OCI-LY7 (cell line): Measurements from ENCODE around the gene BGLAP.

Experiments
- EZH2phosphoT487 ChIP-seq: fragments of 200-600 bp; sonication (generic); IDR thresholded peaks from 2 replicates; pipeline ENCODE4 v1.6.1; 2018; ENCODE audit warnings: low read depth, borderline replicate concordance, mild to moderate bottlenecking, mixed run types, antibody characterized with exemption, low read length, moderate library complexity, mixed read lengths
- TF ChIP-seq, protein P1 (sequence below): fragments of 200-600 bp; sonication (generic); conservative IDR thresholded peaks from 2 replicates; pipeline ENCODE4 v1.5.1; 2014; ENCODE audit warnings: mild to moderate bottlenecking, antibody characterized with exemption, low read length, moderate library complexity, mixed read lengths

- TF ChIP-seq, protein P1, sequence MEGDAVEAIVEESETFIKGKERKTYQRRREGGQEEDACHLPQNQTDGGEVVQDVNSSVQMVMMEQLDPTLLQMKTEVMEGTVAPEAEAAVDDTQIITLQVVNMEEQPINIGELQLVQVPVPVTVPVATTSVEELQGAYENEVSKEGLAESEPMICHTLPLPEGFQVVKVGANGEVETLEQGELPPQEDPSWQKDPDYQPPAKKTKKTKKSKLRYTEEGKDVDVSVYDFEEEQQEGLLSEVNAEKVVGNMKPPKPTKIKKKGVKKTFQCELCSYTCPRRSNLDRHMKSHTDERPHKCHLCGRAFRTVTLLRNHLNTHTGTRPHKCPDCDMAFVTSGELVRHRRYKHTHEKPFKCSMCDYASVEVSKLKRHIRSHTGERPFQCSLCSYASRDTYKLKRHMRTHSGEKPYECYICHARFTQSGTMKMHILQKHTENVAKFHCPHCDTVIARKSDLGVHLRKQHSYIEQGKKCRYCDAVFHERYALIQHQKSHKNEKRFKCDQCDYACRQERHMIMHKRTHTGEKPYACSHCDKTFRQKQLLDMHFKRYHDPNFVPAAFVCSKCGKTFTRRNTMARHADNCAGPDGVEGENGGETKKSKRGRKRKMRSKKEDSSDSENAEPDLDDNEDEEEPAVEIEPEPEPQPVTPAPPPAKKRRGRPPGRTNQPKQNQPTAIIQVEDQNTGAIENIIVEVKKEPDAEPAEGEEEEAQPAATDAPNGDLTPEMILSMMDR = no peak
- TF ChIP-seq EZH2phosphoT487 = no peak
These were observed 15.7 kb downstream of the BGLAP start for GRCh38 chr1:156257711-156258110.
